HG03354 (cell line): Measurements from ENCODE around the gene ELF2.
A peak's percentile ranks its signal among the peaks of the same experiment; 100 is the strongest.
"Not testable (repeated sequence)": the region's sequence is repeated elsewhere in the genome, so short reads cannot be mapped to it uniquely, and the experiment has no call there.

ENCODE experiments used
- ATAC-seq: cut with Tn5 transposase; IDR thresholded peaks from one replicate; pipeline ENCODE4 v1.9.1; 2021; ENCODE audit warnings: mild to moderate bottlenecking; ENCODE audit not compliant: unreplicated experiment, poor library complexity, severe bottlenecking

The ELF2 gene

GRCh38 chr4:139189417-139189749 is 12.4 kb upstream of the ELF2 start:
- no peak for ATAC-seq

GRCh38 chr4:139188648-139189416 is 11.8 kb upstream of the ELF2 start:
- no peak for ATAC-seq

- ATAC-seq: no peak
Observed at GRCh38 chr4:139184129-139184528, 7.1 kb upstream of the ELF2 start.

GRCh38 chr4:139177869-139178619 is 1.0 kb upstream of the ELF2 start:
- ATAC-seq: peak; percentile 70

- ATAC-seq: peak; percentile 33
Observed at GRCh38 chr4:139176302-139177048, 543 bp downstream of the ELF2 start.

- no peak for ATAC-seq
Observed at GRCh38 chr4:139175646-139176301, 1.2 kb downstream of the ELF2 start.

- ATAC-seq: no peak
Observed at GRCh38 chr4:139171876-139172691, 4.9 kb downstream of the ELF2 start.

GRCh38 chr4:139170932-139171331 is 6.1 kb downstream of the ELF2 start:
- ATAC-seq: no peak

GRCh38 chr4:139167774-139168444 is 9.1 kb downstream of the ELF2 start:
- ATAC-seq: peak; percentile 71

GRCh38 chr4:139164731-139165130 is 12.3 kb downstream of the ELF2 start:
- ATAC-seq: no peak

GRCh38 chr4:139163806-139164206 is 13.2 kb downstream of the ELF2 start:
- no peak for ATAC-seq

- ATAC-seq: not testable (repeated sequence)
Observed at GRCh38 chr4:139157977-139158376, 19.0 kb downstream of the ELF2 start.

- no peak for ATAC-seq
Observed at GRCh38 chr4:139154952-139155557, 22.0 kb downstream of the ELF2 start.

GRCh38 chr4:139154538-139154937 is 22.5 kb downstream of the ELF2 start:
- ATAC-seq: no peak

- ATAC-seq: no peak
Observed at GRCh38 chr4:139154134-139154421, 22.9 kb downstream of the ELF2 start.

GRCh38 chr4:139153411-139154133 is 23.4 kb downstream of the ELF2 start:
- no peak for ATAC-seq

- no peak for ATAC-seq
Observed at GRCh38 chr4:139152249-139152648, 24.8 kb downstream of the ELF2 start.
